Measurements from ENCODE around the gene RC3H1.
"Not testable (repeated sequence)": the region's sequence is repeated elsewhere in the genome, so short reads cannot be mapped to it uniquely, and the experiment has no call there.

The RC3H1 gene

GRCh38 chr1:173930541-173930940, 91.6 kb downstream of the RC3H1 start:
- DNase-seq = not testable (repeated sequence)

DNA sequence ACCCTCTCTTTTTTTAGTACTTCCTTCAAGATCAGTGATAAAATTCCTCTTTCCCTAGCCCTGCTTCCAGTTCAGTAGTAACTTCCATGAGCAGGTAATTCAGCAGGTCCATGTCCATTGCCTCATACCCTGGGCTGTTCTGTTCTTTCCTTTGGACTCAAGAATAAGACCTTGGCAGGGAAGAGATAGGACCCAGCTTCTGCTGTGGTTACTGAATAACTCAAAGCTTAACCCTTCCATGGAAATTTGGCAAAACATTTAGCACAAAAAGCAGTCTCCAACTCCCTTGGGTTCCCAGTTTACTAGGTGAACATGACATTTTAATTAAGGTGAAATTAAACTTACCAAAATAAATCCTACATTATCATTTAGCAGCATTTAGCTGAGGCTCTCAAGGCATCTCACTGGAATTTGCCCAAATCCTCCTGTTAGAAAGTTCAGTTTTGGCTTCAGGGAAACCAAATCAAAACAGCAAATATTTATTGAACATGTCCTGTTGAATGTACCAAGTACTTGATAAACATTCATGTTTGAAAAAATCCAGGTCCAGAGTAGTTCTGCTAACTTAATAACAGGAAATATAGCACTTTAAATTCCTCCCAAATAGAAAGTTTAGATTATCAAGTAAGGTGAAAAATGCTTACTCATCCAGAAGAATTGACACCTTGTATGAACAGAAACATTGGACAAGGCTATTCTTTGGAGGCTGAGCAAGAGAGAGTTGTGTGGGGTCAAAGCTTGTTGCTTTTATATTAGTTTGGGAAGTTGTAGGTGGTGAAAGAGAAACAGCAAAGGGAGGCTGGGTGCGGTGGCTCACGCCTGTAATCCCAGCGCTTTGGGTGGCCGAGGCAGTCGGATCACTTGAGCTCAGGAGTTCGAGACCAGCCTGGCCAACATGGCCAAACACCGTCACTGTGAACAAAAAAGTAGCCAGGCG, 96.6 kb downstream of the RC3H1 start:
- DNase-seq = no peak

GRCh38 chr1:173920861-173921260, 101.3 kb downstream of the RC3H1 start:
- no peak for DNase-seq

GRCh38 chr1:173917635-173918493, 104.3 kb downstream of the RC3H1 start:
- DNase-seq = no peak

DNA sequence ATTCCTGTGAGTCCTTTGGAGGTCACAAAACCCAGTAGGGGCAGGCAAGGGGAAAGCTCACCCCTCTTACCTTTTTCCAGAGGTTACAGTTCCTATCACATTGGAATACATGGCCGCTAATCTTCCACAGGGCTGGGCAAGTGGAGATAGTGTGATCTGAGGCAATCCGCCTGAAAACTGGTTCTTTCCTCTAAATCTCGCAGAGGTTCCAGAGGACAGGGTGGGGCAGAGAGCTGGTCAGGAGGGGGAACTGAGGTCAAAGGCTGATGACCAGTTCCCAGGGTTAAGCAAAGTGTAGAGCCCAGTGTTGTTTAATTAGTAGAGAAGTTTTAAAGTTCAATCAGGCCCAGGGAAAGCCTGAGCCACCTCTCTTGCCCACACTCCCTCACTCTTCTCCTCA, 105.0 kb downstream of the RC3H1 start, which contains the start of gene SERPINC1:
TSS of gene SERPINC1 (minus strand) at position 179 of the 400 bp plus-strand sequence. CDS start at position 111, 68 bp downstream.
- DNase-seq = no peak

DNA sequence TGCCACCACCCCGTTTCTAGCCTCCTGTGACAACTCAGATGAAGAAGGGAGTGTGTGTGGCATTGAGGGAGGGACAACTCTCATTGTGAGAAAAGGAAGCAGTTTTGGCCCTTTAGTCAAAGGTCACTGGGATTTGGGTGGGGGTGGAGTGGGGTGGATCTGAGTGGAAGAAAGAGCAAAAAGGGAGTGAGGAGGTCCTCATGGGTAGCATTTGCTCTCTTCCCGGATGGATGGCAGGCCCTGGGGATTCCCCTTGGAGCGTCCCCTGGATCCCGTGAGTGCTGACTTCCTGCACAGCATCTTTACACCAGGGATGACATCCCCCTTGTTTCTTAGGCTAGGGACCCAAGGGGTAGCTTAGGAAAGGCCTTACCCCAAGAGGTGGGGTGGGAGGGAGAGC, 105.5 kb downstream of the RC3H1 start:
- DNase-seq = no peak

DNA sequence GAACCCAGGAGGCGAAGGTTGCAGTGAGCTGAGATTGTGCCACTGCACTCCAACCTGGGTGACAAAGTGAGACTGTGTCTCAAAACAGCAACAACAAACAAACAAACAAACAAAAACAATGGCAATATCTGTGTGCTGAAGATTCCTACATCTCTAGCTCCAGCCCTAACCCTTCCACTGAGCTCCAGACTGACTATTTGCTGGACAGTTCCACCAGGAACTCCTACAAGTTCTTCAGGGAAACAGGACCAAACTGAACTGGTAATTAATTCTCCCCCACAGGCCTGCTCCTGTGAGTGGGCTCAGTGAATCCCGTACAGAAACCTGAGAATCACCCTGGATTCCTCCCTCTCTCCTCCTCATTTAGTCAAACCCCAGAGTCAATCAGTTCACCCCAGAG, 106.6 kb downstream of the RC3H1 start:
- no peak for DNase-seq

DNA sequence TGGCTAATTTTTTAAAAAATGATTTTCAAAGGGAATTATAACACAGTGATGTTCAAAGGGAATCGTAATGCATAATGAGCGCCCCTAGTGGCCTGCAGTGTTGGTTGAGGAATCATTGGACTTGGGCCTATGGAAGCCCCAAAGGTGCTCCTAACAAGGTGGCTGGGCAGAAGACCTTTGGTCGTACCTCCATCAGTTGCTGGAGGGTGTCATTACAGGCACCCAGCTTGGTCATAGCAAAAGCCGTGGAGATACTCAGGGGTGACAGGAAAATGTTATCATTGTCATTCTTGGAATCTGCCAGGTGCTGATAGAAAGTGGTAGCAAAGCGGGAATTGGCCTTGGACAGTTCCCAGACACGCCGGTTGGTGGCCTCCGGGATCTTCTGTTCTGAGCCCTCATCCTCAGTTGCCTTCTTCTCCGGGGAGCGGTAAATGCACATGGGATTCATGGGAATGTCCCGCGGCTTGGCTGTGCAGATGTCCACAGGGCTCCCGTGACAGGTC, 107.7 kb downstream of the RC3H1 start:
- DNase-seq = no peak

DNA sequence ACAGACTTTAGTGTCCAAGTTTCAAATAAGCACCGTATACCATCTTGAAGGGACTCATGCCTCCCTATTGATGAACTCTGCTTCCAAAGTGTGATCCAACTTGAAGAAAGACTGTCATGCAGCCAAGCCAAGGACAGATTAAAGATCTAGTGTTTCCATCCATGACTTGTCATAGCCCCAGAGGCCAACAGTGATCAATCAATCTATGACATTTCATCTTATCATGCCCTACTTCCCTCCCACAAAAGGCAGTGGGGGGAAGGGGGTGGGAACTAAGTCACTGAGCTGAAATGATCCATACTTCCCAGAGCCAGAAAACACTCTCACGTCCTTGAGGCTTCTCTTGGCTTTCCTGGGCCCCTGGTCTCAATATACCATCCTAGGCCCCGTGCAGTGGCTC, 109.0 kb downstream of the RC3H1 start:
- DNase-seq = no peak

- DNase-seq = no peak
Observed at GRCh38 chr1:173903827-173904531, 118.2 kb downstream of the RC3H1 start.

- DNase-seq = no peak
Observed at GRCh38 chr1:173900992-173901391, 121.2 kb downstream of the RC3H1 start.

- no peak for DNase-seq
Observed at GRCh38 chr1:173900427-173900826, 121.7 kb downstream of the RC3H1 start.

DNA sequence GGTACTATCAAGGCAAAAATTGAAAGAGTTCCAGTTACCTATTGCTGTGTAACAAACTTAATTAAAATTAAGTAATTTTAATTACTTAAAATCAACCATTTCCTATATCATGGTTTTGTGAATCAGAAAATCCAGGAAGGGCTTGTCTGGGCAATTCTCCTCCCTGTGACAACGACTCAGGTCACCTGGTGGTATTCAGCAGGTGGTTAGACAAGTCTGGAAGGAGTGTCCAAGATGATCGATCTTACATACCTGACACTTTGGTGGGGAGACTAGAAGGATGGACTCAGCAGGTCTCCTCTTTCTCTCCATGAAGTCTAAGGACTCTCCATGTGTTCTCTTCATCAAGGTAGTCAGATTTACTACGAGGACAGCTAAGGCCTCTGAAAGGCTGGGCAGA, 128.0 kb downstream of the RC3H1 start:
- DNase-seq = no peak

- no peak for DNase-seq
Observed at GRCh38 chr1:173893611-173894010, 128.5 kb downstream of the RC3H1 start.

DNA sequence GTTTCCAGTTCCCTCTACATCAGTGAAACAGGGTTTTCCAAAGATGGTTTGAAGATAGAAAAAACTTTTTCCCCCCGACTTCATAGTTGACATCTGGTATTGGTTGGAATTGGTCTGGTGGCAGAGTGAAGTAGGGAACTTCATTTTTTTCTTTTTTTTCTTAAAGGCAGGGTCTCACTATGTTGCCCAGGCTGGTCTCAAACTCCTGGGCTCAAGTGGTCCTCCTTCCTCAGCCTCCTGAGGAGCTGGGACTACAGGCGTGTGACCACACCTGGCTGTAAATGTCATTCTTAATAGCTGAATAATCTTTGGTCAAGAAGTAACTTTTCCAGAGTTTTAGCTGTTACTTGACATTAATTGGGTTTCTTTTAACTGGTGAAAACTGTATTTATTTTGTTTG, 132.3 kb downstream of the RC3H1 start:
- no peak for DNase-seq

DNA sequence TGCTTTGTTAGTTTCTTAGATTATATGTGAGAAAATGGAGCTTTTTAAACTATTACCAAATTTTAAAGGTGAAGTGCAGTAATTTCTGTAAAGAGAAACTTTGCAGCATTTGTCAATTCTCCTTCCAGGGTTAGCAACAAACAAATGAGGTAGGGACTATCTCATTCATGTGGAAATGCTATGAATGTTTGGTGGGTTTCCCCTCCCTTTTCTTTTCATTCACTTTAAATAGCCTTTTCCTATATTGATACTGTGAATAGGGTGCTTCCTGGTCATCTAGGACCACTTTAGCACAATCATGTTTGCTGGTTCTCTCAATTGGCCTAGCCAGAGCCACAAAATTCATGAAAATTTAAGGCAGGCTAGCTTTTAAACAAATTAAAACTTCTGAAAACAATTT, 133.4 kb downstream of the RC3H1 start:
- DNase-seq = no peak

GRCh38 chr1:173887627-173888026, 134.5 kb downstream of the RC3H1 start:
- DNase-seq = no peak

- DNase-seq = no peak
Observed at GRCh38 chr1:173886746-173887611, 135.2 kb downstream of the RC3H1 start.

GRCh38 chr1:173884701-173885100, 137.5 kb downstream of the RC3H1 start:
- DNase-seq = no peak

All from activated naive CD4-positive, alpha-beta T cell (primary cell).